D721Med (cell line): ENCODE data around the gene PFDN1.

Experiments
- DNase-seq: peaks from one replicate; pipeline ENCODE4 v3.0.0; 2011; ENCODE audit warnings: low spot score; ENCODE audit not compliant: insufficient read length
- FAIRE-seq: peaks from 2 replicates; lab custom pipeline; 2011; peaks lifted over from hg19 to GRCh38; lab: Jason Lieb, UNC
- TF ChIP-seq, protein P1 (sequence below): IDR thresholded peaks from 2 replicates; pipeline ENCODE4 v1.5.1; 2012; ENCODE audit warnings: mild to moderate bottlenecking, control low read depth; ENCODE audit not compliant: insufficient read depth; ENCODE audit errors: missing control alignments

The PFDN1 gene

DNA sequence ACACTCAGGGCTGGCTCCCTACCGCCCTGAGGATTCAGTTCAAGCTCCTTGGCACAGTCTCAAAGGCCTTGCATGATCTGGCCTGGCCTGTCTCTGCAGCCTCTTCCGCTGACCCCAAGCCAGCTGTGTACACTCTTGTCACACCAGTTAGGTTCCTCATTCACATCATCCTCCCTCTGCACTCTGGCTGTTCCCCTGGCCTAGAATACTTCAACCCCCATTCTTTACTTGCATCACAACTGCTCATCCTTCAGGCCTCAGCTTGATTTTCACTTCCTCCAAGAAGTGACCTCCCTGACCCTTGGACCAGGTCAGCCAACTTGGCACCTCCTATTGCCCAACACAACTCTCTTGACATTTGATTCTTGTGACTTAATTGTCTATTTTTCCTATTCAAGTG, 18.9 kb upstream of the PFDN1 start:
- DNase-seq (no peak), FAIRE-seq (no peak)
- TF ChIP-seq, protein P1, sequence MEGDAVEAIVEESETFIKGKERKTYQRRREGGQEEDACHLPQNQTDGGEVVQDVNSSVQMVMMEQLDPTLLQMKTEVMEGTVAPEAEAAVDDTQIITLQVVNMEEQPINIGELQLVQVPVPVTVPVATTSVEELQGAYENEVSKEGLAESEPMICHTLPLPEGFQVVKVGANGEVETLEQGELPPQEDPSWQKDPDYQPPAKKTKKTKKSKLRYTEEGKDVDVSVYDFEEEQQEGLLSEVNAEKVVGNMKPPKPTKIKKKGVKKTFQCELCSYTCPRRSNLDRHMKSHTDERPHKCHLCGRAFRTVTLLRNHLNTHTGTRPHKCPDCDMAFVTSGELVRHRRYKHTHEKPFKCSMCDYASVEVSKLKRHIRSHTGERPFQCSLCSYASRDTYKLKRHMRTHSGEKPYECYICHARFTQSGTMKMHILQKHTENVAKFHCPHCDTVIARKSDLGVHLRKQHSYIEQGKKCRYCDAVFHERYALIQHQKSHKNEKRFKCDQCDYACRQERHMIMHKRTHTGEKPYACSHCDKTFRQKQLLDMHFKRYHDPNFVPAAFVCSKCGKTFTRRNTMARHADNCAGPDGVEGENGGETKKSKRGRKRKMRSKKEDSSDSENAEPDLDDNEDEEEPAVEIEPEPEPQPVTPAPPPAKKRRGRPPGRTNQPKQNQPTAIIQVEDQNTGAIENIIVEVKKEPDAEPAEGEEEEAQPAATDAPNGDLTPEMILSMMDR = no peak

DNA sequence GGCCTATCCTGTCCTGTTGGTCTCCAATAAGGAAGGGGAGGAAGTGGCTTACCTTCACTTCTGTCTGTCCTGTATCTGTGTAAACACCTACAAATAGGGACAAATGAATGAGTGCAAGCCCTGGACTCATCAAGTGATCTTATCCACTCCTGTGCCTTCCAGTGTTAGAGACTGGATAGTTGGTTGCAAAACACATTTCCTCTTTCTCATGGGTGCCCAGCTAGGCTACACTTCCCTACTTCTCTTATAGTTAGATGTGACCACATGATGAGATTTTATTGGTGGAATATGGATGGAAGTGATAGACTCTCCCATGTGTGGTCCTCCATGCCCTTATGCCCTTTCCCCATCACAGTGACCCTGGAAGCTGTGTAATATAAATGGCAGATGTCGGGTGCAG, 16.9 kb upstream of the PFDN1 start:
- FAIRE-seq (no peak), DNase-seq (no peak)

DNA sequence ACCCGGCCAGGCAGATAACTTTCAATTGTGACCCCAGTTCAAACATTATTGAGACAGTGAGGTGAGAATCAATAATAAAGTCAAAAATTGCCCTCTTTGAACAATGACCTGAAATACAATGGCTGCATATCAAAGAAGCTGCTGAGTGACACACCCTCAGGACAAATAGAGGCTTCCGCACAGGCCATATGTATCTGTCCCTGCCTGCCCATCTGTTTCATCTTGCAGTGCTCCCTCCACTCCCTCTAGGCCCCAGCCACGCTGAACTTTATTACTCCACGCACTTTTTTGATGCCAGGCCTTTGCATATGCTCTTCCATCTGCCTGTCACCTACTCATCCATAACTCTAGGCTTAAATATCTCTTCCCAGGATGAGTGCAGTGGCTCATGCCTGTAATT, 15.9 kb upstream of the PFDN1 start:
- TF ChIP-seq, protein P1 = no peak
- FAIRE-seq (no peak), DNase-seq (no peak)

More for the DNA sequence above, 16.9 kb upstream of the PFDN1 start:
- TF ChIP-seq, protein P1 = no peak

DNA sequence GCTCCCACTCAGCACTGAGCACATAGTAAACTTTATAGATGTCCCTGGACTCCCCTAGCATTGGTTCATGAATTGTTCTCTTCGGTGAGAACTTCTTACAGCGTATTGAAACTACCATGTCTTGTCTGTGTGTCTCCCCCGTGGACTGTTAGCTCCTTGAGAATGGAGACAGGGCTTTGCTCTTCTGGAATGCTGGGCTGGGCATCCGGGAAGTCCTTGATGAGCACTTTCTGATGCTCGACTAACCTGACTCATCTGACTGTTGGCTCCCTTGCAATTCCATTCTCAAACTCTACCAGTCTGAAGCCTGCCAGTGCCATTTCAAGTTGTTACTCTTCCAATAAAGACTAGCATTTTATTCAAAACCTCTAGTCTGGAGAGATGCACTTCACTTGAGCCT, 15.0 kb upstream of the PFDN1 start:
- TF ChIP-seq, protein P1 = no peak
- no peak for FAIRE-seq
- no peak for DNase-seq

DNA sequence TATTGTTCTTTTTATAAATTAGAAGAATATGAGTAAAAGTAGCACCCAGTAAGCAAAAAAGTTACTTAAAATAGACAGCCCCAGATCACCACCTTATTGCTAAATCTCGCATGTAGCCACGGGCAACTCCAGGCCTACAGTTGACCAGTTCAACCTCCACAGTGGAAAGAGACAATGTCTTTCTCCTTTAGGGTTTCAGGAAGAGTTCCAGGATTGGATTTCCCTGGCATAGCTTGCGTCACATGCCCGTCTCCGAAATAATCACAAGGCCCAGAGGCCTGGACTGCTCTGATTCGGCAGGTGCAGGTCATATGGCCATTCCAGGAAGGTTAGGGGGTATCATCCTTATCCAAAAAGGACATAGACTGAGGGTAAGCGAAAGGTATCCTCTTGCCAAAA, 9.9 kb upstream of the PFDN1 start:
- DNase-seq (no peak), FAIRE-seq (no peak)
- TF ChIP-seq, protein P1 = no peak

DNA sequence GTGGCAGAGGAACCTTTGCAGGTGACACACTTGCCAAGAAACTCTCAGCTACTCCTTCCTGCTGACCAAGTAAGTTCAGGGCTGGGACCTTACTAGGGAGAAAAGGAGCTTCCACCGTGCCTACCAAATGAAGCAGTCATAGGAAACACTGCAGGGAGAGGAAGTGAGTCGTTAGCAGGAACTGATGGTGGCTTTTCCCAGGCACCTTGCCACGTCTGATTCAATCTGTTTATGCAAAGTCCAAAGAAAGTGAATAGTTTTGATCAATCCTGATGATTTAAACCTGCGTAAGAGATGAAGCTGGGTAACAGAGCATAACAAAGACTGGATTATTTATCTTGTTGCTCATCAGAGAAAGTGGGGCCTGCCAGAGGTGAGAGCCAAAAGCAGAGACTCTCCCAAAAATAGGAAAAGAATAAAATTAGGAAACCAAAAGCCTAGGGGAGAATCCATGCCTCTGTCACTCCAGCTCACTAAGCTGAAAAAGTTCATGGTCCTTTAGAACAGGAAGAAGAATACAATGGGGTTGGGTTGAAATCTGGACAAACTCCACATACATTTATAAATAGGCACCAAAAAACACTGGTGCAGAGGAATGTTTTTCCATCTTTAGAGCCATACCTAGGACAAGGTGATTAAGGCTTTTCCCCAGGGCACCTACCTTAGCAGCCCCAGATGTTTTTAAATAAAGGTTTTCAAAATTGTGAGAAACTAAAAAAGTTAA, 9.3 kb upstream of the PFDN1 start:
- FAIRE-seq (no peak), DNase-seq (no peak)
- TF ChIP-seq, protein P1 = no peak

DNA sequence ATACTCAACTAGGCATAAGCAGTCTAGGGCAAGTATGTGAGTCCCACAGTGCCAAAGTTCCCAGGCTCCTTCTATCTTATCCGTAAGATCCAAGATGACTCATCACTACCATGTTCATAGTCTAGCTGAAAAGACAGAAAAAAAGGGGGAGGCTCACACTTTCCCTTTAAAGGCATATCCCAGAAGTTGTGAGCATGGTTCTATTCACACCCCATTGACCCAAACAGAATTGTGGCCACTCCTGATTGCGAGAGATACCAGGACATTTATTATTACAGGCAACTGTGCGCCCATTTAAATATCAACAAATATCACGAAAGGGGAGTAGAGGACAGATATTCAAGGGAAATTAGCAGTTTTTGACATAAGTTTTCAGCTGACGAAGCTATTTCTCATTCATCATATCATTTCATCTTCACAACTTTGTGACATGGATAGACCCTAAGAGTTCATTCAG, 8.1 kb upstream of the PFDN1 start:
- no peak for FAIRE-seq
- TF ChIP-seq, protein P1 = no peak
- DNase-seq = no peak
